HL-60 (cell line): ENCODE measurements around the gene ZNF319.

Experiments
- DNase-seq, 2 experiments: peaks; one replicate each; pipeline ENCODE4 v3.0.0-alpha.2; 2010 to 2020; ENCODE audit warnings: low read depth in 1 of 2, low spot score in 1 of 2
- H3K27ac ChIP-seq: fragments of 250-450 bp; sonication (Bioruptor Pico); replicated peaks from 2 replicates; pipeline ENCODE4 v1.5.1; 2020; ENCODE audit warnings: mild to moderate bottlenecking, moderate library complexity
- H3K27me3 ChIP-seq: fragments of 250-450 bp; sonication (Bioruptor Pico); 2 replicates; pipeline ENCODE4 v1.5.1; 2021; ENCODE audit warnings: mild to moderate bottlenecking, moderate library complexity; ENCODE audit not compliant: insufficient read depth, poor library complexity, severe bottlenecking
- H3K4me3 ChIP-seq: replicated peaks from 2 replicates; pipeline ENCODE4 v1.5.1; 2011; ENCODE audit warnings: mild to moderate bottlenecking, control low read depth, low read length; ENCODE audit not compliant: insufficient read depth
- CTCF ChIP-seq: IDR thresholded peaks from one replicate; pipeline ENCODE4 v1.5.1; 2011; ENCODE audit warnings: low read length, control low read depth, inconsistent platforms; ENCODE audit not compliant: insufficient read depth
- GABPA ChIP-seq: IDR thresholded peaks from 2 replicates; pipeline ENCODE4 v1.6.1; 2012; ENCODE audit warnings: low read depth
- POLR2AphosphoS5 ChIP-seq: IDR thresholded peaks from 2 replicates; pipeline ENCODE4 v1.6.1; 2012; ENCODE audit warnings: low read depth
- REST ChIP-seq: IDR thresholded peaks from 2 replicates; pipeline ENCODE4 v1.6.1; 2012; ENCODE audit warnings: low read depth; ENCODE audit not compliant: insufficient replicate concordance
- SPI1 ChIP-seq: IDR thresholded peaks from 2 replicates; pipeline ENCODE4 v1.6.1; 2012; ENCODE audit warnings: low read depth, mild to moderate bottlenecking, borderline replicate concordance

The ZNF319 gene

GRCh38 chr16:58012481-58012880 lies 12.0 kb upstream of the ZNF319 start:
- DNase-seq, result no peak
- H3K4me3 ChIP-seq, result no peak overlapping the region
- no peak for TF ChIP-seq GABPA
- no peak for TF ChIP-seq POLR2AphosphoS5
- TF ChIP-seq CTCF, result no peak
- TF ChIP-seq REST, result no peak
- no peak for TF ChIP-seq SPI1
- no peak overlapping the region for H3K27ac ChIP-seq
- no peaks in the 10 kb centered on the region for H3K27me3 ChIP-seq

GRCh38 chr16:58011652-58012051 lies 11.2 kb upstream of the ZNF319 start:
- no peak for TF ChIP-seq GABPA
- TF ChIP-seq POLR2AphosphoS5, result no peak
- no peak for TF ChIP-seq CTCF
- no peak for TF ChIP-seq SPI1
- no peak for TF ChIP-seq REST
- Histone ChIP-seq H3K4me3 (no peak overlapping the region), H3K27ac (no peak overlapping the region), H3K27me3 (no peaks in the 10 kb centered on the region)
- no peak for DNase-seq

- DNase-seq, result no peak
- Histone ChIP-seq H3K4me3 (no peak overlapping the region), H3K27me3 (no peaks in the 10 kb centered on the region), H3K27ac (no peak overlapping the region)
- no peak for TF ChIP-seq SPI1
- no peak for TF ChIP-seq REST
- TF ChIP-seq POLR2AphosphoS5, result no peak
- no peak for TF ChIP-seq CTCF
- TF ChIP-seq GABPA, result no peak
Measured at GRCh38 chr16:58010886-58011285, 10.4 kb upstream of the ZNF319 start.
